GM19351 (cell line): ENCODE data around the gene ARHGAP6.

Source experiments
- ATAC-seq: cut with Tn5 transposase; IDR thresholded peaks from one replicate; pipeline ENCODE4 v1.9.1; 2021; ENCODE audit warnings: mild to moderate bottlenecking, moderate library complexity; ENCODE audit not compliant: unreplicated experiment

ARHGAP6 gene

GRCh38 chrX:11319806-11320520, 345.8 kb downstream of the ARHGAP6 start:
- no peak for ATAC-seq

GRCh38 chrX:11311706-11312105, 354.0 kb downstream of the ARHGAP6 start:
- no peak for ATAC-seq

GRCh38 chrX:11309220-11309619, 356.5 kb downstream of the ARHGAP6 start:
- ATAC-seq, result no peak

GRCh38 chrX:11305641-11306040, 360.1 kb downstream of the ARHGAP6 start:
- no peak for ATAC-seq

GRCh38 chrX:11304829-11305228, 360.9 kb downstream of the ARHGAP6 start:
- no peak for ATAC-seq

GRCh38 chrX:11298600-11298999, 367.1 kb downstream of the ARHGAP6 start:
- no peak for ATAC-seq

GRCh38 chrX:11296051-11296450, 369.7 kb downstream of the ARHGAP6 start:
- no peak for ATAC-seq

GRCh38 chrX:11293113-11293512, 372.6 kb downstream of the ARHGAP6 start, which contains the start of gene AMELX:
TSS of gene AMELX (plus strand) at chrX:11293413. CDS start at chrX:11294789, 1,376 bp downstream.
- ATAC-seq, result no peak

- ATAC-seq, result no peak
Measured at GRCh38 chrX:11290416-11291102, 375.2 kb downstream of the ARHGAP6 start.

- no peak for ATAC-seq
Measured at GRCh38 chrX:11287505-11287904, 378.2 kb downstream of the ARHGAP6 start.

GRCh38 chrX:11285651-11286050, 380.1 kb downstream of the ARHGAP6 start:
- ATAC-seq, result no peak

GRCh38 chrX:11282043-11282442, 383.7 kb downstream of the ARHGAP6 start:
- no peak for ATAC-seq

GRCh38 chrX:11273544-11273943, 392.2 kb downstream of the ARHGAP6 start:
- no peak for ATAC-seq

- ATAC-seq, result no peak
Measured at GRCh38 chrX:11272863-11273262, 392.9 kb downstream of the ARHGAP6 start.

GRCh38 chrX:11272290-11272689, 393.4 kb downstream of the ARHGAP6 start:
- ATAC-seq, result no peak

GRCh38 chrX:11269996-11270395, 395.7 kb downstream of the ARHGAP6 start:
- ATAC-seq, result no peak

GRCh38 chrX:11269006-11269405, 396.7 kb downstream of the ARHGAP6 start:
- ATAC-seq, result no peak

GRCh38 chrX:11267425-11267824, 398.3 kb downstream of the ARHGAP6 start:
- no peak for ATAC-seq

- ATAC-seq, result no peak
Measured at GRCh38 chrX:11266573-11267003, 399.1 kb downstream of the ARHGAP6 start.

- no peak for ATAC-seq
Measured at GRCh38 chrX:11265352-11265751, 400.4 kb downstream of the ARHGAP6 start.

GRCh38 chrX:11264925-11265324, 400.8 kb downstream of the ARHGAP6 start:
- no peak for ATAC-seq

- ATAC-seq, result no peak
Measured at GRCh38 chrX:11261260-11261659, 404.5 kb downstream of the ARHGAP6 start.
